ENCODE data around the gene DOP1A.

Gene DOP1A

DNA sequence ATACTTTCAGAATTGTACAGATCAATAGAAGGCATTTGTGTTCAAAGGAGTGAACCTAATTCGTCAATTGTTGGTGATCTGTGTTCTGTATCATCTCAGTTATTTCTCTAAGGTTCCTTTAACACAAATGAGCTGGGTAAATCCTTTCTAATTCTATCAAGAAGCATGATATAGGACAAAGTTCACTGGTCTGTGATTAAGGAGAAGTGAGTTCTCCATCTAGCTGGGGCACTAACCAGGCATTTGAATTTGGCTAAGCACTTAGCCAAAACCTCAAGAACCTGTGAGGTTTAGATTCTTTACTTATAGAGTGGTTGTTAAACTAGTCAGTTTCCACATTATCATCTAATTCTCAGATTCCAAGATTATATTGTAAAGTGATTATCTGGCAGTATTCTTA is 50.3 kb downstream of the DOP1A start:
- no peak for TF ChIP-seq TEAD4 (IDR thresholded peaks at IDR 0.05)
- TF ChIP-seq CREB1 (IDR thresholded peaks at IDR 0.05; ENCODE audit: low read depth): no peak
- TF ChIP-seq TAF1 (IDR thresholded peaks at IDR 0.05; ENCODE audit: low read depth): no peak
- TF ChIP-seq FOXM1 (IDR thresholded peaks at IDR 0.05; ENCODE audit: borderline replicate concordance, low read depth): no peak
- TF ChIP-seq CEBPB (IDR thresholded peaks at IDR 0.05): no peak
- TF ChIP-seq, protein P1, sequence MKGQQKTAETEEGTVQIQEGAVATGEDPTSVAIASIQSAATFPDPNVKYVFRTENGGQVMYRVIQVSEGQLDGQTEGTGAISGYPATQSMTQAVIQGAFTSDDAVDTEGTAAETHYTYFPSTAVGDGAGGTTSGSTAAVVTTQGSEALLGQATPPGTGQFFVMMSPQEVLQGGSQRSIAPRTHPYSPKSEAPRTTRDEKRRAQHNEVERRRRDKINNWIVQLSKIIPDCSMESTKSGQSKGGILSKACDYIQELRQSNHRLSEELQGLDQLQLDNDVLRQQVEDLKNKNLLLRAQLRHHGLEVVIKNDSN (IDR thresholded peaks at IDR 0.05): no peak
- TF ChIP-seq ZBTB7A (IDR thresholded peaks at IDR 0.05; ENCODE audit: low read depth): no peak
- TF ChIP-seq EGR1 (IDR thresholded peaks at IDR 0.05): no peak
- no peak for TF ChIP-seq YY1 (IDR thresholded peaks at IDR 0.05; ENCODE audit: low read depth)
- no peak for TF ChIP-seq TCF12 (IDR thresholded peaks at IDR 0.05; ENCODE audit: low read depth)
- TF ChIP-seq, protein P2, sequence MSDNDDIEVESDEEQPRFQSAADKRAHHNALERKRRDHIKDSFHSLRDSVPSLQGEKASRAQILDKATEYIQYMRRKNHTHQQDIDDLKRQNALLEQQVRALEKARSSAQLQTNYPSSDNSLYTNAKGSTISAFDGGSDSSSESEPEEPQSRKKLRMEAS (IDR thresholded peaks at IDR 0.05): no peak

DNA sequence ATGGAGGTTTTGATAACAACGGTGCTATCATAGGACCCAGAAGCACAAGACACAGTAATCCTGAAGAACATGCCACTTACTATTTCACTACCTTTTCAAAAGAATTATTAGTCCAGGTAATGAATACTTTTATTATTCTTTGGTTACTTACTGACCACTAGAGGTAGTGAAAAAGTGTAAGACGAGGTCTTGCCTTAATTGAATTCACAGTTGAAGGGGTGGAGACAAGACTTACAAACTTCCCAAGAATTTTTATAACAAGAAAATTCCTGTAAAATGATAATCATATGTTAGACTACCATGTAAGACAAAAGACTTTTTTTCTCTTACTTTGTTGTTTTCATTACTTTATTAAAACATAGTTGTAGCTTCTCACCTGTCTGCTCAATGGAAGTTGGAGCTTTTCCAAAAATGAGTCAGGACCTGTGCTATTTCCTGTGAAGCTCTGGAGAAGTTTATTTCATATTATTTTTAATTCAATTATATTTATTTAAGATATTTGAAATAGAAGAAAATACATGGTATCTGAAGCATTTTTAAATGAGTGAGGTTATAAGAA is 52.4 kb downstream of the DOP1A start:
- no peak for TF ChIP-seq ZBTB7A (IDR thresholded peaks at IDR 0.05; ENCODE audit: low read depth)
- 0 out of 2 replicates have a peak, but pooled peaks have one; percentile 13 for TF ChIP-seq NFIC (IDR thresholded peaks at IDR 0.05)

DNA sequence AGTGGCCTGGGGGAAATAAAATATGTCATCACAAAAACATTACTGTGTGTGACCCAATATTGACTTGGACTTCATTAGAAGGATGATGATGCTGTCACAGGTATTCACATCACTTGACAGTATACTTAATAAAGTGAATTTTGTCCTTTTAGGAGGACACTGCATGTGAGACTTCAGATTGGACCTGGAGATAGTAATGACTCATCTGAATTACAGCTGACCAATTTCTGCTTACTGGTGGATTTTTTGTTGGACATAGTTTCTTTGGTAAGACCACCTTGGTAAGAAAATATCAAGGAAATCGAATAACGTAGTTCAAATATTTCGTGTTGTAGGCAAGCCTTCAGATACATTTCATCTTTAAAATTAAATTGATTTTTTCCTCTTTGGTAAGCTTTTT is 57.1 kb downstream of the DOP1A start:
- TF ChIP-seq EGR1 (IDR thresholded peaks at IDR 0.05) (no peak), ZBTB7A (IDR thresholded peaks at IDR 0.05; ENCODE audit: low read depth) (no peak), CEBPB (IDR thresholded peaks at IDR 0.05) (no peak), EP300 (IDR thresholded peaks at IDR 0.05; ENCODE audit: borderline replicate concordance) (no peak), TCF12 (IDR thresholded peaks at IDR 0.05; ENCODE audit: low read depth) (no peak), YY1 (IDR thresholded peaks at IDR 0.05; ENCODE audit: low read depth) (no peak), RAD21 (IDR thresholded peaks at IDR 0.05; ENCODE audit: low read depth) (no peak), TEAD4 (IDR thresholded peaks at IDR 0.05) (no peak), NFIC (IDR thresholded peaks at IDR 0.05) (no peak), CREB1 (IDR thresholded peaks at IDR 0.05; ENCODE audit: low read depth) (no peak), FOXM1 (IDR thresholded peaks at IDR 0.05; ENCODE audit: borderline replicate concordance, low read depth) (no peak), TAF1 (IDR thresholded peaks at IDR 0.05; ENCODE audit: low read depth) (no peak)
- TF ChIP-seq, protein P1 (IDR thresholded peaks at IDR 0.05): no peak
- TF ChIP-seq, protein P3, sequence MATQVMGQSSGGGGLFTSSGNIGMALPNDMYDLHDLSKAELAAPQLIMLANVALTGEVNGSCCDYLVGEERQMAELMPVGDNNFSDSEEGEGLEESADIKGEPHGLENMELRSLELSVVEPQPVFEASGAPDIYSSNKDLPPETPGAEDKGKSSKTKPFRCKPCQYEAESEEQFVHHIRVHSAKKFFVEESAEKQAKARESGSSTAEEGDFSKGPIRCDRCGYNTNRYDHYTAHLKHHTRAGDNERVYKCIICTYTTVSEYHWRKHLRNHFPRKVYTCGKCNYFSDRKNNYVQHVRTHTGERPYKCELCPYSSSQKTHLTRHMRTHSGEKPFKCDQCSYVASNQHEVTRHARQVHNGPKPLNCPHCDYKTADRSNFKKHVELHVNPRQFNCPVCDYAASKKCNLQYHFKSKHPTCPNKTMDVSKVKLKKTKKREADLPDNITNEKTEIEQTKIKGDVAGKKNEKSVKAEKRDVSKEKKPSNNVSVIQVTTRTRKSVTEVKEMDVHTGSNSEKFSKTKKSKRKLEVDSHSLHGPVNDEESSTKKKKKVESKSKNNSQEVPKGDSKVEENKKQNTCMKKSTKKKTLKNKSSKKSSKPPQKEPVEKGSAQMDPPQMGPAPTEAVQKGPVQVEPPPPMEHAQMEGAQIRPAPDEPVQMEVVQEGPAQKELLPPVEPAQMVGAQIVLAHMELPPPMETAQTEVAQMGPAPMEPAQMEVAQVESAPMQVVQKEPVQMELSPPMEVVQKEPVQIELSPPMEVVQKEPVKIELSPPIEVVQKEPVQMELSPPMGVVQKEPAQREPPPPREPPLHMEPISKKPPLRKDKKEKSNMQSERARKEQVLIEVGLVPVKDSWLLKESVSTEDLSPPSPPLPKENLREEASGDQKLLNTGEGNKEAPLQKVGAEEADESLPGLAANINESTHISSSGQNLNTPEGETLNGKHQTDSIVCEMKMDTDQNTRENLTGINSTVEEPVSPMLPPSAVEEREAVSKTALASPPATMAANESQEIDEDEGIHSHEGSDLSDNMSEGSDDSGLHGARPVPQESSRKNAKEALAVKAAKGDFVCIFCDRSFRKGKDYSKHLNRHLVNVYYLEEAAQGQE (IDR thresholded peaks at IDR 0.05; ENCODE audit: low read depth): no peak
- TF ChIP-seq, protein P2 (IDR thresholded peaks at IDR 0.05): no peak

DNA sequence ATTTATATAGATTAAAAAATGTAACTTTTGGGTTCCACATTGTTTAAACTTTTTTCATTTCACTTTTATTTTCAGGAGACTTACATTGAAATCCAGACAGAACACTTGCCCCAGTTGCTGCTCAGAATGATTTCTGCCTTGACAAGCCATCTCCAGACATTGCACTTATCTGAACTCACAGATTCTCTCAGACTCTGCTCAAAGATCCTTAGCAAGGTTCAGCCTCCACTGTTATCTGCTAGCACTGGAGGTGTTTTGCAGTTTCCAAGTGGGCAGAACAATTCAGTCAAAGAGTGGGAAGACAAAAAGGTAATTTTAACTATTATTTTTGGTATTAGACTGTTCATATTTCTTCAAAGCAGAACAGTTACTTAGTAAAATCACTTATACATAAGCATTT is 58.0 kb downstream of the DOP1A start:
- no peak for TF ChIP-seq RAD21 (IDR thresholded peaks at IDR 0.05; ENCODE audit: low read depth)
- TF ChIP-seq, protein P1 (IDR thresholded peaks at IDR 0.05): no peak
- no peak for TF ChIP-seq NFIC (IDR thresholded peaks at IDR 0.05)
- TF ChIP-seq CEBPB (IDR thresholded peaks at IDR 0.05): no peak
- no peak for TF ChIP-seq EP300 (IDR thresholded peaks at IDR 0.05; ENCODE audit: borderline replicate concordance)

DNA sequence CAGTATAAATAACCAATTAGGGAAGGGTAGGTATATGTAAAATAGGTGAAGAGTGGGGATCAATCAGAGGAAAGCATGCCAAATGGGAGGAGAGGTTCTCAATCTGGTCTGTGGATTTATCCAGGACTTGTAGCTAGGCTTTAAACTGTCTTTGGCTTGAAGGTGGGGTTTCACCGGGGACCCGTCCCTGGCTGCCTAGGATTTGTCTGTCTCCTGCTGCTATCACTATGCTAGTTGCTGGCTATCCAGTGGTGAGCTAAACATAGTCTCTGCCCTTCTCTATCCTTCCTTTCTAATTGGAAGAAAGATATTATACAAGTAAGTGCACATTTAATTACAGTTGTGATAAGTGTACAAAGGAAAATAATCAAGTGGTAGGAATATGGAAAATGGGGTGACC is 58.8 kb downstream of the DOP1A start:
- TF ChIP-seq CEBPB (IDR thresholded peaks at IDR 0.05): no peak
- TF ChIP-seq RAD21 (IDR thresholded peaks at IDR 0.05; ENCODE audit: low read depth): no peak
- no peak for TF ChIP-seq FOXM1 (IDR thresholded peaks at IDR 0.05; ENCODE audit: borderline replicate concordance, low read depth)
- no peak for TF ChIP-seq CREB1 (IDR thresholded peaks at IDR 0.05; ENCODE audit: low read depth)
- no peak for TF ChIP-seq NFIC (IDR thresholded peaks at IDR 0.05)
- TF ChIP-seq TAF1 (IDR thresholded peaks at IDR 0.05; ENCODE audit: low read depth): no peak
- no peak for TF ChIP-seq ZBTB7A (IDR thresholded peaks at IDR 0.05; ENCODE audit: low read depth)
- TF ChIP-seq, protein P3 (IDR thresholded peaks at IDR 0.05; ENCODE audit: low read depth): no peak
- no peak for TF ChIP-seq EP300 (IDR thresholded peaks at IDR 0.05; ENCODE audit: borderline replicate concordance)
- no peak for TF ChIP-seq YY1 (IDR thresholded peaks at IDR 0.05; ENCODE audit: low read depth)
- TF ChIP-seq, protein P1 (IDR thresholded peaks at IDR 0.05): no peak
- TF ChIP-seq, protein P2 (IDR thresholded peaks at IDR 0.05): no peak
- TF ChIP-seq EGR1 (IDR thresholded peaks at IDR 0.05): no peak
- no peak for TF ChIP-seq TEAD4 (IDR thresholded peaks at IDR 0.05)
